Body of pancreas (tissue), 4 donors: ENCODE data around the gene PTPRD.

Experiments
- POLR2A ChIP-seq, 3 donors: fragments of 450-650 bp; IDR thresholded peaks; one replicate each; pipeline ENCODE4 v1.6.1; 2016; ENCODE audit warnings: antibody characterized with exemption in 3 of 3, mild to moderate bottlenecking in 2 of 3
- TF ChIP-seq, protein P1 (sequence below), 7 experiments: fragments of 450-650 bp in 4 of 7; fragments of 200-600 bp in 3 of 7; sonication (generic) in 3 of 7; IDR thresholded peaks; one replicate each; pipeline ENCODE4 v1.5.1; 2016 to 2019; ENCODE audit warnings: antibody characterized with exemption in 7 of 7

DNA sequence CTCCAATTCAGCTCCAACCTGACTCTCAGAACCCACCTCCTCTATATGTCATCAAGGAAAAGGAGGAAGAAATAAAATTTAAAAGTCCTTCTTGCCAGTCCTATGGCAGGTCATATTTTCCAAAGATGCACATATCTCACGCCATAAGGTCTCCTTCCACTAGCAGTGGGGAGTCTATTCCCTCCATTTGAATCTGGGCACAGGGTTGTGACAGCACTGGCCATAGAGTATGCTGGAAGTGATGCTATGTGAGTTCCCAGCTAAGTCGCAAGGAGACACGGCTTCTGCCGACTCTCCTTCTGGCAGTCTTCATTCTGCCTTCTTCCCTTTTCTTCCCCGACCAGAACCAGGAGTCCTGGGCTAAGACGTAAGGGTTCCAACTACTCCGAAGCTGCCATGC, 1929.3 kb downstream of the PTPRD start:
- TF ChIP-seq, protein P1, sequence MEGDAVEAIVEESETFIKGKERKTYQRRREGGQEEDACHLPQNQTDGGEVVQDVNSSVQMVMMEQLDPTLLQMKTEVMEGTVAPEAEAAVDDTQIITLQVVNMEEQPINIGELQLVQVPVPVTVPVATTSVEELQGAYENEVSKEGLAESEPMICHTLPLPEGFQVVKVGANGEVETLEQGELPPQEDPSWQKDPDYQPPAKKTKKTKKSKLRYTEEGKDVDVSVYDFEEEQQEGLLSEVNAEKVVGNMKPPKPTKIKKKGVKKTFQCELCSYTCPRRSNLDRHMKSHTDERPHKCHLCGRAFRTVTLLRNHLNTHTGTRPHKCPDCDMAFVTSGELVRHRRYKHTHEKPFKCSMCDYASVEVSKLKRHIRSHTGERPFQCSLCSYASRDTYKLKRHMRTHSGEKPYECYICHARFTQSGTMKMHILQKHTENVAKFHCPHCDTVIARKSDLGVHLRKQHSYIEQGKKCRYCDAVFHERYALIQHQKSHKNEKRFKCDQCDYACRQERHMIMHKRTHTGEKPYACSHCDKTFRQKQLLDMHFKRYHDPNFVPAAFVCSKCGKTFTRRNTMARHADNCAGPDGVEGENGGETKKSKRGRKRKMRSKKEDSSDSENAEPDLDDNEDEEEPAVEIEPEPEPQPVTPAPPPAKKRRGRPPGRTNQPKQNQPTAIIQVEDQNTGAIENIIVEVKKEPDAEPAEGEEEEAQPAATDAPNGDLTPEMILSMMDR (IDR thresholded peaks at IDR 0.05): no peak
- no peak for TF ChIP-seq POLR2A (IDR thresholded peaks at IDR 0.05)
